LNCaP clone FGC (cell line): ENCODE measurements around the gene DNAJC25.

Experiments used
- DNase-seq: peaks from one replicate; pipeline ENCODE4 v3.0.0-alpha.2; 2011; ENCODE audit warnings: low read depth
- H3K4me3 ChIP-seq: 2 replicates; pipeline ENCODE4 v1.5.1; 2011; ENCODE audit warnings: mild to moderate bottlenecking, low read depth, low read length, control low read depth
- CTCF ChIP-seq: IDR thresholded peaks from 2 replicates; pipeline ENCODE4 v1.5.1; 2012; ENCODE audit warnings: mild to moderate bottlenecking; ENCODE audit not compliant: control insufficient read depth, insufficient read depth; ENCODE audit errors: extremely low read depth

Gene DNAJC25

GRCh38 chr9:111599092-111599954, 31.8 kb upstream of the DNAJC25 start, which contains the start of gene PTGR1:
PTGR1 (minus strand) TSS chr9:111599647; CDS start chr9:111597422, 2,225 bp downstream.
- no peak for TF ChIP-seq CTCF
- peak within 1 kb of the TSS; percentile 67 for H3K4me3 ChIP-seq
- DNase-seq, result no peak

GRCh38 chr9:111599955-111600343, 31.2 kb upstream of the DNAJC25 start:
- no peak for TF ChIP-seq CTCF
- DNase-seq, result no peak
- peak overlapping the region; percentile 67 for H3K4me3 ChIP-seq

GRCh38 chr9:111601237-111602018, 29.7 kb upstream of the DNAJC25 start:
- no peak for TF ChIP-seq CTCF
- peak; percentile 58 for DNase-seq
- H3K4me3 ChIP-seq, result no peak overlapping the region

GRCh38 chr9:111603041-111603440, 28.1 kb upstream of the DNAJC25 start:
- DNase-seq, result no peak
- no peak for TF ChIP-seq CTCF

GRCh38 chr9:111604054-111604615, 27.0 kb upstream of the DNAJC25 start:
- no peak for TF ChIP-seq CTCF
- no peak for DNase-seq
- no peak overlapping the region for H3K4me3 ChIP-seq

More at GRCh38 chr9:111603041-111603440, 28.1 kb upstream of the DNAJC25 start:
- no peak overlapping the region for H3K4me3 ChIP-seq

- no peak overlapping the region for H3K4me3 ChIP-seq
- no peak for DNase-seq
- no peak for TF ChIP-seq CTCF
Measured at GRCh38 chr9:111605041-111605559, 26.0 kb upstream of the DNAJC25 start.
